ENCODE measurements around the gene TES. TPM values are rescaled to one million over a fixed set of nuclear protein-coding genes. Genes with fewer than 3 reads are reported as not detected.

TES gene
- total RNA-seq, 3 donors from 2014 or later = 101 to 224 (median 106) TPM

GRCh38 chr7:116259871-116260440 lies 49.6 kb downstream of the TES start:
- H3K4me1 ChIP-seq (ENCODE audit: low read depth) = no peaks in the 10 kb centered on the region
- ATAC-seq (no peak), DNase-seq (no peak)
- no peak for TF ChIP-seq CTCF (IDR thresholded peaks at IDR 0.05)
- no peaks in the 10 kb centered on the region for H3K36me3 ChIP-seq (ENCODE audit: low read depth)
- H3K9me3 ChIP-seq = no peaks in the 10 kb centered on the region
- no peak overlapping the region for H3K4me3 ChIP-seq
- intact Hi-C loops (cut with DNase I, micrococcal nuclease) = loop anchor here (5.0 to 10.0 kb wide), 2 partner anchors 265 to 327 kb away; partner anchors contain the start of gene CAV1 (in 1 of the 2)

GRCh38 chr7:116261904-116262303 lies 51.6 kb downstream of the TES start:
- no peaks in the 10 kb centered on the region for H3K4me1 ChIP-seq (ENCODE audit: low read depth)
- no peaks in the 10 kb centered on the region for H3K36me3 ChIP-seq (ENCODE audit: low read depth)
- intact Hi-C loops (cut with DNase I, micrococcal nuclease) = loop anchor here (5.0 to 10.0 kb wide), 2 partner anchors 263 to 325 kb away; partner anchors contain the start of gene CAV1 (in 1 of the 2)
- no peaks in the 10 kb centered on the region for H3K9me3 ChIP-seq
- H3K4me3 ChIP-seq = no peak overlapping the region
- no peak for DNase-seq
- no peak for TF ChIP-seq CTCF (IDR thresholded peaks at IDR 0.05)
- ATAC-seq = no peak

GRCh38 chr7:116265881-116266280 lies 55.5 kb downstream of the TES start:
- no peak for TF ChIP-seq CTCF (IDR thresholded peaks at IDR 0.05)
- Histone ChIP-seq H3K4me3 (no peak overlapping the region), H3K4me1 (ENCODE audit: low read depth) (no peaks in the 10 kb centered on the region), H3K9me3 (no peaks in the 10 kb centered on the region), H3K36me3 (ENCODE audit: low read depth) (no peaks in the 10 kb centered on the region)
- intact Hi-C loops (cut with DNase I, micrococcal nuclease) = loop anchor here in 1 of 2 donors (10.0 kb wide), 1 partner anchor 259 kb away; the partner anchor contains the start of gene CAV1
- ATAC-seq = no peak
- DNase-seq = no peak

GRCh38 chr7:116269466-116269865 lies 59.1 kb downstream of the TES start:
- Histone ChIP-seq H3K9me3 (no peaks in the 10 kb centered on the region), H3K4me3 (no peak overlapping the region), H3K4me1 (ENCODE audit: low read depth) (peaks cover 5% of the 10 kb centered on the region), H3K36me3 (ENCODE audit: low read depth) (no peaks in the 10 kb centered on the region)
- intact Hi-C loops (cut with DNase I, micrococcal nuclease) = loop anchor here in 1 of 2 donors (10.0 kb wide), 1 partner anchor 255 kb away; the partner anchor contains the start of gene CAV1
- ATAC-seq (peak; percentile 84), DNase-seq (no peak)
- no peak for TF ChIP-seq CTCF (IDR thresholded peaks at IDR 0.05)

GRCh38 chr7:116271161-116271913 lies 61.0 kb downstream of the TES start:
- H3K4me3 ChIP-seq = no peak overlapping the region

More at GRCh38 chr7:116271161-116271913, 61.0 kb downstream of the TES start:
- Histone ChIP-seq H3K4me1 (ENCODE audit: low read depth) (peaks cover 5% of the 10 kb centered on the region), H3K9me3 (no peaks in the 10 kb centered on the region), H3K36me3 (ENCODE audit: low read depth) (no peaks in the 10 kb centered on the region)
- intact Hi-C loops (cut with DNase I, micrococcal nuclease) = no loop called here
- TF ChIP-seq CTCF (IDR thresholded peaks at IDR 0.05) = no peak
- ATAC-seq = no peak
- no peak for DNase-seq

All from mucosa of descending colon (tissue), 3 donors.